Measurements from ENCODE around the gene REC8.
A peak's percentile ranks its signal among the peaks of the same experiment; 100 is the strongest.
"Not testable (repeated sequence)": the region's sequence is repeated elsewhere in the genome, so short reads cannot be mapped to it uniquely, and the experiment has no call there.

The REC8 gene

DNA sequence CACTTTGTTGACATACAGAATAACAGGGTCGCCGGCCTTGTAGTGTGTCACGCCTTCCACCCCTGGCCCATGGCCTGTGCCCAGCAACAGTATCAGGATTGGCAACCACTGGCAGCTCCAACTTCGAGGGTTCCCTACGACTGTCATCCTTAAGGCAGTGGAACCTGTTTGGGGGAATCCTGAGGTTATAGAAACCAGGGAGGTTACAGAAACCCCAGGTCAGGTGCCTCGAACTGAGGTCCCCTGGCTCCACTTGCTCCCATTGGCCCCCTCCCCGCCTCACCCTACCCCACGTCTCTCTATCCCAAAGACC is 22.9 kb downstream of the REC8 start:
- H3K4me3 ChIP-seq (replicated peaks; ENCODE audit: low read depth, low read length): peak overlapping the region; percentile 89
- DNase-seq (ENCODE audit: extremely low read depth, low read depth): no peak
- TF ChIP-seq, protein P1, sequence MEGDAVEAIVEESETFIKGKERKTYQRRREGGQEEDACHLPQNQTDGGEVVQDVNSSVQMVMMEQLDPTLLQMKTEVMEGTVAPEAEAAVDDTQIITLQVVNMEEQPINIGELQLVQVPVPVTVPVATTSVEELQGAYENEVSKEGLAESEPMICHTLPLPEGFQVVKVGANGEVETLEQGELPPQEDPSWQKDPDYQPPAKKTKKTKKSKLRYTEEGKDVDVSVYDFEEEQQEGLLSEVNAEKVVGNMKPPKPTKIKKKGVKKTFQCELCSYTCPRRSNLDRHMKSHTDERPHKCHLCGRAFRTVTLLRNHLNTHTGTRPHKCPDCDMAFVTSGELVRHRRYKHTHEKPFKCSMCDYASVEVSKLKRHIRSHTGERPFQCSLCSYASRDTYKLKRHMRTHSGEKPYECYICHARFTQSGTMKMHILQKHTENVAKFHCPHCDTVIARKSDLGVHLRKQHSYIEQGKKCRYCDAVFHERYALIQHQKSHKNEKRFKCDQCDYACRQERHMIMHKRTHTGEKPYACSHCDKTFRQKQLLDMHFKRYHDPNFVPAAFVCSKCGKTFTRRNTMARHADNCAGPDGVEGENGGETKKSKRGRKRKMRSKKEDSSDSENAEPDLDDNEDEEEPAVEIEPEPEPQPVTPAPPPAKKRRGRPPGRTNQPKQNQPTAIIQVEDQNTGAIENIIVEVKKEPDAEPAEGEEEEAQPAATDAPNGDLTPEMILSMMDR (IDR thresholded peaks at IDR 0.05; ENCODE audit: low read depth, low read length, missing control alignments): no peak

DNA sequence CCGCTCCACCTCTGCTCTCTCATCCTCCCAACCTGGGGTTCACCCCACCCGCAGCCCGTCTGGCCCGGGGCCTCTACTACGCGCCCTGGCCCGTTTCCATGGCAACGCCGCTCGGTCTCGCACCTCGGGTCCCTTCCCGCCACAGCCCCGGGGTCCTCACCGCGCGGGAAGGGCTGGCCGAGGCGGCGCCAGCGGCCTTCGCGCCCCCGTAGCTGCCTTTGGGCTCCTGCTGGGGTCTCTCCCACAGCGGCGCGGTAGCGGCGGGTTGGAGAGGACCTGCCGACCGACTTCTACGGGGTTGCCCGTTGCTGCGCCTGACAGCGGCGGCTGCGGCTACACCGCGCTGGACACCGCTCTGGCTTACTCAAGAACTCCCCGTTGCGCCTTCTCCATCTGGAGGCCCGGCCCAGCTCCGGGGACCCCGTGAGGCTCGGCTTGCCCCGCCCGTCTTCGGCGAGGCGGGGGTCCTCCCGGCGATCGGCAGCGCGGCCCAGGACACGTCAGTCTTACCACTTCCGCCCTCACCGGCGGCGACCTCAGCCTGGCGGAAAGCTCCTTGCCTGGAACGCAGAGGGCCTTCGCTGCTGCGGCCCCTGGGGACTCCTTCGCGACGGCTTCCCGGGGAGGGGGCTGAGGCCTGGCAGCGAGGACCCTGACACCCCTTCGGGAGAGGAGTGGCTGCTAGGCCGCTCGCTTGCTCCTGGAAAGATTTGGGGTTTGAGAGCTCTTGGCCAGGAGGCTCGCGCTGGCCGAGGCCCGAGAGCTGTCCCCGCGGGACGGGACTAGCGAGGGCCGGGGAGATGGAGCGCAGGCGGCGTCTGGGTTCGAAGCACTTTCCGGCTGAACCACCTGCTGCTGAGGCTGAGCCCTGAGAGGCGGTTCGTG is 23.5 kb downstream of the REC8 start, which contains the start of gene TM9SF1:
TM9SF1 (minus strand) TSS at position 256 of the 885 bp plus-strand sequence. CDS start 422 bp downstream, outside the sequence.
- TF ChIP-seq, protein P1 (IDR thresholded peaks at IDR 0.05; ENCODE audit: low read depth, low read length, missing control alignments): no peak

DNA sequence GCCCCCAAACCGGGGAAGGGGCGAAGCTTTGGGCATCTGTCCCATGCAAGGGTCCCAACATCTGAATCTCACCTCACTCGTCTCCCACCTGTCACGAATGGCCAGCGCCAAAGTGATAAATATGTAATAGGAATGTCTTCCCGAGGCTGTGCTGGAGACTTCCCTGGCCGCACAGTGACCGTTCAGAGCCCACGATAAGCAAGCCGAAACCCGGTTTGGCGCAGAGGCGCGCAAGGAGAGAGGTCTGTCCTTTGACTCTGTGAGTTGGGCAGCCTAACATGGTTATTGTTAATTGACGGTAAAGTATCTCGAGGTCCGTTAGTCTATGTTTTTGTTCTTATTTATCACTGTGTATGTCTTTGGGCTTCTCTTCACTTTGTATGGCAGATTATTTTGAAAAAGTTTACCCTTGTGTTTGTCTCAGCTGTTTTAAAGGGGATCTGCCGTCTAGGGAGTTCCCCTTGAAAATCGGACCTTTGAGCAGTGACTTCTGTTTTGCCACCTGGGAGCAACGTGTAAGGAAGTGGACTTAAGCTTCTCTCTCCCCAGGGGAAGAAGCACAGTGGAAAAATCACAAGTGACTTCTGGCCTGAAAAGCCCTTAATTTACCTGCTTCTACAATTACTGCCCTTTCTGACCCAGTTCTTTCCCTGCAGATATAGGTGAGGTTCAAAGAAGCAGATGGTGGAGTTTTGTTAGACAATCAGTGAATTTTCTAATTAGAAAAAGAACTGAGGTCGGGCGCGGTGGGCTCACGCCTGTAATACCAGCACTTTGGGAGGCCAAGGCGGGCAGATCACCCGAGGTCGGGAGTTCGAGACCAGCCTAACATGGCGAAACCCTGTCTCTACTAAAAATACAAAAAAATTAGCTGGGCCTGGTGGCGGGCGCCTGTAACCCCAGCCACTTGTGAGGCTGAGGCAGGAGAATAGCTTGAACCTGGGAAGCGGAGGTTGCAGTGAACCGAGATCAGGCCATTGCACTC is 24.5 kb downstream of the REC8 start:
- TF ChIP-seq, protein P1 (IDR thresholded peaks at IDR 0.05; ENCODE audit: low read depth, low read length, missing control alignments): no peak
- peak overlapping the region; percentile 89 for H3K4me3 ChIP-seq (replicated peaks; ENCODE audit: low read depth, low read length)
- DNase-seq (ENCODE audit: extremely low read depth, low read depth): no peak

More for the DNA sequence above, 23.5 kb downstream of the REC8 start, which contains the start of gene TM9SF1:
- peak within 1 kb of the TSS; percentile 89 for H3K4me3 ChIP-seq (replicated peaks; ENCODE audit: low read depth, low read length)
- DNase-seq (ENCODE audit: extremely low read depth, low read depth): peak; percentile 51

DNA sequence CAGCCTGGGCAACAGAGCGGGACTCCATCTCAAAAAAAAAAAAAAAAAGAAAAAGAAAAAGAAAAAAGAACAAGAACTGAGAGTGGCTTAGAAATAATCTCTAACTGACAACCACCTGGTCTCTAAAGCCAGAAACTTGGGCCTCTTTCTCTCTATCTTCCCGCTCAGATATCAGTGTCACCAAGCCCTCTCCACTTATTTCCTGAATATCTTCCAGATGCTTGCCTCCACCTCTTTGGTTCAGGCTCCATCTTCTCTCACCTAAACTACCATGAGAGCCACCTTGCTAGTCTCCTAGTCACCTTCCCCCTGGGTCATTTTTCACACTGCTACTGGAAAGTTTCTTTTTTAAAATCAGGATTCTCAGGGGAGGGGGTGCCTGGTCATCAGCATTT is 25.2 kb downstream of the REC8 start:
- TF ChIP-seq, protein P1 (IDR thresholded peaks at IDR 0.05; ENCODE audit: low read depth, low read length, missing control alignments): no peak
- no peak for DNase-seq (ENCODE audit: extremely low read depth, low read depth)
- H3K4me3 ChIP-seq (replicated peaks; ENCODE audit: low read depth, low read length): peak overlapping the region; percentile 89; the same call in 1 of the 2 replicates

DNA sequence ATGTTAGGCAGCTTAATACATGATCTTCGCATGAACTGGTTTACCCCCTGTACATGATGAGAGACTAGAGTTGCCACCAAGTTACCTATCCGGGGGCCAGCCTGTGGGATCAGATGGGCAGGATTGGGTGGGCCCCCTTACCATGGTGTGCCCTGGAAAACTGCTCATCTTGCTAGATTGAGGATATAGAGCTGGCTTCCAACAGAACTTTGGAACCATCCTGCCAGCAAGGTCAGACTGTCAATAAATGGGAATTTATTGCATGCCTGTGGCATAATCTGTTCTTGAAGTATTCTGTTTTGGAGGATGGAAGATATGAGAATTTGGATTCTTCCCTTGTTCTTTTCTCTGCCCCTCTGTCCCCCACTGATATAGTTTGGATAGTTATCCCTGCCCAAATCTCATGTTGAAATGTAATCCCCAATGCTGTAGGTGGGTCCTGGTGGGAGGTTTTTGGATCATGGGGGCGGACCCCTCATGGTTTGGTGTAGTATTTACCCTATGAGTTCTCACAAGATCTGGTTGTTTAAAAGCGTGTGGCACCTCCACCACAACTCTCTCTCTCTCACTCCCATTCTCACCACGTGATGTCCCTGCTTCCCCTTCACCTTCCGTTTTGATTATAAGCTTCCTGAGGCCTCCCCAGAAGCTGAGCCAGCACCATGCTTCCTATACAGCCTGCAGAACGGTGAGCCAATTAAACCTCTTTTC is 27.1 kb downstream of the REC8 start:
- DNase-seq (ENCODE audit: extremely low read depth, low read depth): no peak
- TF ChIP-seq, protein P1 (IDR thresholded peaks at IDR 0.05; ENCODE audit: low read depth, low read length, missing control alignments): no peak
- no peak overlapping the region for H3K4me3 ChIP-seq (replicated peaks; ENCODE audit: low read depth, low read length)

DNA sequence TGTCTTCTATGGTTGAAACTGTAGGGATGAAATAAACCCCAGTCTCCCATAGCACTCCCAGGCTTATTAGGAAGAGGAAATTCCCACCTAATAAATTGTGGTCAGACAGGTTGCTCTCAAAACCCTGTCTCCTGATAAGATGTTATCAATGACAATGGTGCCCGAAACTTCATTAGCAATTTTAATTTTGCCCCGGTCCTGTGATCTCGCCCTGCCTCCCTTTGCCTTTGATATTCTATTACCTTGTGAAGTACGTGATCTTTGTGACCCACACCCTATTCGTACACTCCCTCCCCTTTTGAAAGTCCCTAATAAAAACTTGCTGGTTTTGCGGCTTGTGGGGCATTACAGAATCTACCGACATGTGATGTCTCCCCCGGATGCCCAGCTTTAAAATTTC is 30.7 kb downstream of the REC8 start:
- DNase-seq (ENCODE audit: extremely low read depth, low read depth); H3K4me3 ChIP-seq (replicated peaks; ENCODE audit: low read depth, low read length): not testable (repeated sequence)

DNA sequence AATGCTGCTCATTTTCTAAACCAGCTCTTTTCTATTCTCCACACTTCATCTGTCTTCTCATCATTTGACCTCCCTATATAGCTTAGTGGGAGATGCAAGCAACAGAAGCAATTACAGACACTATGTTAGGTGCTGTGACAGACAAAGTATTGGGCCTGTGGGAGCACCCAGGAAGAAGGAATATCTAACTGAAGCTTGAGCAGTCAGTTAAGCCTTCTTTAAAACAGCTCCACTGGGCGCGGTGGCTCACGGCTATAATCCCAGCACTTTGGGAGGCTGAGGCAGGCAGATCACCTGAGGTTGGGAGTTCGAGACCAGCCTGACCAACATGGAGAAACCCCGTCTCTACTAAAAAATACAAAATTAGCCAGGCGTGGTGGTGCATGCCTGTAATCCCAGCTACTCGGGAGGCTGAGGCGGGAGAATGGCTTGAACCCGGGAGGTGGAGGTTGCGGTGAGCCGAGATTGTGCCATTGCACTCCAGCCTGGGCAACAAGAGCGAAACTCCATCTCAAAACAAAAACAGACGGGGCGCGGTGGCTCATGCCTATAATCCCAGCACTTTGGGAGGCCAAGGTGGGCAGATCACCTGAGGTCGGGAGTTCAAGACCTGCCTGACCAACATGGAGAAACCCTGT is 31.5 kb downstream of the REC8 start:
- H3K4me3 ChIP-seq (replicated peaks; ENCODE audit: low read depth, low read length); DNase-seq (ENCODE audit: extremely low read depth, low read depth): not testable (repeated sequence)

Measured in HFF-Myc (cell line).